IMR-90 (cell line): ENCODE results near the gene TAGLN2. TPM values are rescaled to one million over a fixed set of nuclear protein-coding genes. Genes with fewer than 3 reads are reported as not detected.

Source experiments
- ATAC-seq: fragments of 200-7000 bp; cut with Tn5 transposase; 2 replicates; pipeline ENCODE4 v1.9.1; 2020; ENCODE audit warnings: low read depth, mild to moderate bottlenecking, moderate library complexity
- BruUV-seq: library from RNA; stranded (reverse); fragments of 400-500 nt; replicated peaks from 2 replicates; lab custom pipeline; 2021; lab: Mats Ljungman, UMichigan
- CTCF ChIA-PET: fragments of 300-600 bp; formaldehyde crosslinking; extraction: SDS; loops from one replicate; lab custom pipeline; 2021; ENCODE audit warnings: antibody characterized with exemption; lab: Yijun Ruan, JAX
- POLR2A ChIA-PET: fragments of 300-600 bp; sonication (Branson Sonifier 250); formaldehyde crosslinking; loops from one replicate; lab custom pipeline; 2022; ENCODE audit warnings: antibody characterized with exemption; ENCODE audit not compliant: unreplicated experiment; lab: Charles Lee
- DNase-seq: peaks from one replicate; pipeline ENCODE4 v3.0.0; 2013
- H2AFZ ChIP-seq: replicated peaks from 2 replicates; pipeline ENCODE3; 2013; ENCODE audit warnings: low read length, mild to moderate bottlenecking; ENCODE audit not compliant: poor library complexity
- H2AK5ac ChIP-seq: 2 replicates; pipeline ENCODE4 v1.6.1; 2013; ENCODE audit warnings: low read depth, low read length, inconsistent platforms
- H2AK9ac ChIP-seq: replicated peaks from 2 replicates; pipeline ENCODE3; 2013; ENCODE audit warnings: mild to moderate bottlenecking, low read depth, low read length, moderate library complexity; ENCODE audit not compliant: poor library complexity
- H2BK120ac ChIP-seq: 2 replicates; pipeline ENCODE4 v1.6.1; 2013; ENCODE audit warnings: low read depth, low read length, inconsistent platforms
- H2BK15ac ChIP-seq: 3 replicates; pipeline ENCODE4 v1.6.1; 2013; ENCODE audit warnings: low read depth, low read length, inconsistent platforms
- H2BK20ac ChIP-seq: 2 replicates; pipeline ENCODE4 v1.6.1; 2013; ENCODE audit warnings: low read depth, mild to moderate bottlenecking, inconsistent platforms, low read length, moderate library complexity
- H2BK5ac ChIP-seq: 2 replicates; pipeline ENCODE4 v1.6.1; 2013; ENCODE audit warnings: mild to moderate bottlenecking, low read depth, low read length, inconsistent platforms; ENCODE audit not compliant: poor library complexity, severe bottlenecking
- H3K14ac ChIP-seq: replicated peaks from 2 replicates; pipeline ENCODE4 v1.6.1; 2013; ENCODE audit warnings: low read depth, low read length, inconsistent platforms
- H3K18ac ChIP-seq: 2 replicates; pipeline ENCODE4 v1.6.1; 2013; ENCODE audit warnings: low read depth, low read length, control low read depth
- H3K23ac ChIP-seq: 2 replicates; pipeline ENCODE4 v1.6.1; 2013; ENCODE audit warnings: low read depth, low read length, inconsistent platforms
- H3K27ac ChIP-seq: 2 replicates; pipeline ENCODE4 v1.5.1; 2013; ENCODE audit warnings: mild to moderate bottlenecking, control low read depth, low read length; ENCODE audit not compliant: insufficient read depth
- H3K27me3 ChIP-seq: 2 replicates; pipeline ENCODE4 v1.6.1; 2013; ENCODE audit warnings: low read length; ENCODE audit not compliant: control insufficient read depth, insufficient read depth
- H3K36me3 ChIP-seq: 2 replicates; pipeline ENCODE4 v1.6.1; 2013; ENCODE audit warnings: low read length, mixed read lengths; ENCODE audit not compliant: control insufficient read depth, insufficient read depth
- H3K4ac ChIP-seq: 2 replicates; pipeline ENCODE4 v1.6.1; 2013; ENCODE audit warnings: low read depth, low read length, inconsistent platforms
- H3K4me1 ChIP-seq: 2 replicates; pipeline ENCODE4 v1.6.1; 2013; ENCODE audit warnings: low read length, mixed read lengths; ENCODE audit not compliant: control insufficient read depth, insufficient read depth
- H3K4me2 ChIP-seq: 2 replicates; pipeline ENCODE4 v1.6.1; 2013; ENCODE audit warnings: low read depth, mild to moderate bottlenecking, control low read depth, low read length, moderate library complexity
- H3K4me3 ChIP-seq: 2 replicates; pipeline ENCODE4 v1.5.1; 2013; ENCODE audit warnings: low read depth, mild to moderate bottlenecking, control low read depth, low read length, moderate library complexity; ENCODE audit not compliant: insufficient read depth
- H3K56ac ChIP-seq: 2 replicates; pipeline ENCODE4 v1.6.1; 2013; ENCODE audit warnings: low read length, inconsistent platforms; ENCODE audit not compliant: insufficient read depth; ENCODE audit errors: extremely low read depth
- H3K79me1 ChIP-seq, 2 experiments: 2 replicates each; pipeline ENCODE4 v1.6.1; 2013; ENCODE audit warnings: low read length in 2 of 2, inconsistent platforms in 1 of 2, low read depth in 1 of 2
- H3K9ac ChIP-seq: 2 replicates; pipeline ENCODE4 v1.6.1; 2013; ENCODE audit warnings: low read depth, low read length, control low read depth
- H3K9me1 ChIP-seq: 2 replicates; pipeline ENCODE4 v1.6.1; 2013; ENCODE audit warnings: low read length, inconsistent platforms; ENCODE audit not compliant: insufficient read depth
- H3K9me3 ChIP-seq: 2 replicates; pipeline ENCODE4 v1.6.1; 2013; ENCODE audit warnings: low read length; ENCODE audit not compliant: control insufficient read depth, insufficient read depth
- H4K20me1 ChIP-seq: 2 replicates; pipeline ENCODE4 v1.6.1; 2013; ENCODE audit warnings: low read length, inconsistent platforms; ENCODE audit not compliant: insufficient read depth
- H4K5ac ChIP-seq: 2 replicates; pipeline ENCODE4 v1.6.1; 2013; ENCODE audit warnings: mild to moderate bottlenecking, low read depth, low read length, control low read depth
- H4K8ac ChIP-seq, 2 experiments: 2 replicates each; pipeline ENCODE4 v1.6.1; 2013; ENCODE audit warnings: low read depth in 2 of 2, low read length in 2 of 2, control low read depth in 1 of 2, inconsistent platforms in 1 of 2
- H4K91ac ChIP-seq: 2 replicates; pipeline ENCODE4 v1.6.1; 2013; ENCODE audit warnings: low read depth, low read length, inconsistent platforms; ENCODE audit not compliant: insufficient read depth
- BHLHE40 ChIP-seq: fragments of 150-350 bp; IDR thresholded peaks from 2 replicates; pipeline ENCODE4 v1.6.1; 2016; ENCODE audit warnings: mild to moderate bottlenecking, low read depth, low read length
- CEBPB ChIP-seq: IDR thresholded peaks from 2 replicates; pipeline ENCODE4 v1.6.1; 2012; ENCODE audit warnings: low read depth, low read length, improper control_type of control experiment
- CHD1 ChIP-seq: IDR thresholded peaks from 2 replicates; pipeline ENCODE4 v1.6.1; 2012; ENCODE audit warnings: low read depth, low read length, improper control_type of control experiment
- CTCF ChIP-seq: conservative IDR thresholded peaks from 2 replicates; pipeline ENCODE4 v1.5.1; 2012; ENCODE audit warnings: mild to moderate bottlenecking, low read depth, low read length, improper control_type of control experiment
- ELK1 ChIP-seq: fragments of 150-350 bp; IDR thresholded peaks from 2 replicates; pipeline ENCODE4 v1.6.1; 2016; ENCODE audit warnings: low read depth, mild to moderate bottlenecking, low read length, moderate library complexity, borderline replicate concordance
- FOS ChIP-seq: fragments of 150-350 bp; IDR thresholded peaks from 2 replicates; pipeline ENCODE4 v1.6.1; 2016; ENCODE audit warnings: low read depth, low read length
- MAFK ChIP-seq: IDR thresholded peaks from 2 replicates; pipeline ENCODE4 v1.6.1; 2012; ENCODE audit warnings: low read depth, low read length, improper control_type of control experiment
- MAZ ChIP-seq: IDR thresholded peaks from 2 replicates; pipeline ENCODE4 v1.6.1; 2012; ENCODE audit warnings: low read depth, mild to moderate bottlenecking, low read length, improper control_type of control experiment, moderate library complexity, borderline replicate concordance
- MXI1 ChIP-seq: IDR thresholded peaks from 2 replicates; pipeline ENCODE4 v1.6.1; 2012; ENCODE audit warnings: low read depth, mild to moderate bottlenecking, low read length, moderate library complexity, borderline replicate concordance
- NFE2L2 ChIP-seq: fragments of 150-350 bp; IDR thresholded peaks from 2 replicates; pipeline ENCODE4 v1.6.1; 2016; ENCODE audit warnings: low read depth, mild to moderate bottlenecking, low read length
- POLR2A ChIP-seq: IDR thresholded peaks from 2 replicates; pipeline ENCODE4 v1.6.1; 2012; ENCODE audit warnings: mild to moderate bottlenecking, low read depth, low read length
- RAD21 ChIP-seq: IDR thresholded peaks from 2 replicates; pipeline ENCODE4 v1.6.1; 2012; ENCODE audit warnings: low read length, improper control_type of control experiment
- RCOR1 ChIP-seq: IDR thresholded peaks from 2 replicates; pipeline ENCODE4 v1.6.1; 2012; ENCODE audit warnings: mild to moderate bottlenecking, low read length, improper control_type of control experiment; ENCODE audit not compliant: insufficient replicate concordance
- RFX5 ChIP-seq: IDR thresholded peaks from 2 replicates; pipeline ENCODE4 v1.8.0; 2012; ENCODE audit warnings: low read depth, mild to moderate bottlenecking, low read length, moderate library complexity
- SMC3 ChIP-seq: fragments of 150-350 bp; IDR thresholded peaks from 2 replicates; pipeline ENCODE4 v1.6.1; 2016; ENCODE audit warnings: low read depth, mild to moderate bottlenecking, antibody characterized with exemption, low read length, moderate library complexity
- USF2 ChIP-seq: fragments of 150-350 bp; IDR thresholded peaks from 2 replicates; pipeline ENCODE4 v1.6.1; 2017; ENCODE audit warnings: mild to moderate bottlenecking, antibody characterized with exemption, low read length, low read depth
- WGBS, 2 experiments: methylation state at CpG; one replicate each; pipeline versions ENCODE4 v1.1.5 to v1.1.7; 2013; ENCODE audit warnings: missing lambda C conversion rate in 2 of 2; ENCODE audit not compliant: insufficient read length in 1 of 2; ENCODE audit errors: extremely low coverage in 2 of 2; 5-methylcytosine and 5-hydroxymethylcytosine counted together
- dilution Hi-C: fragments of 300-500 bp; cut with HindIII; formaldehyde crosslinking; loops from one replicate; pipeline ENCODE4 v1.14.3; 2018; ENCODE audit warnings: low sequenced_read_pairs; ENCODE audit not compliant: unreplicated experiment
- in situ Hi-C: fragments of 300-500 bp; cut with MboI; formaldehyde crosslinking; loops from 3 replicates; pipeline ENCODE4 v1.14.3; 2019; ENCODE audit warnings: low sequenced_read_pairs, inconsistent platforms, mixed read lengths
- intact Hi-C: fragments of 100-400 bp; cut with micrococcal nuclease; formaldehyde crosslinking; loops from 2 replicates; pipeline ENCODE4 v1.10.0; 2022
- polyA plus RNA-seq, 3 experiments: library from polyadenylated mRNA; depleted of rRNA; stranded (reverse); fragments of >200 nt; gene quantifications; 2 replicates each; pipeline ENCODE4 v1.2.3, GENCODE V29; 2012; ENCODE audit warnings: low replicate concordance in 1 of 3
- total RNA-seq: library from RNA; depleted of rRNA; stranded (reverse); fragments of >200 nt; gene quantifications from 2 replicates; pipeline ENCODE4 v1.2.3, GENCODE V29; 2012

TAGLN2 gene
- total and polyA plus RNA-seq, 2 of the 4 experiments (the other 2 are of a cell fraction) = 440 to 634 TPM

- TF ChIP-seq RCOR1 = no peak
- no peak for TF ChIP-seq MXI1
- no peak for TF ChIP-seq MAZ
- no peak for TF ChIP-seq ELK1
- no peak for TF ChIP-seq CHD1
- TF ChIP-seq FOS = no peak
- no peak for TF ChIP-seq NFE2L2
- no peak for TF ChIP-seq RAD21
- no peak for TF ChIP-seq POLR2A
- TF ChIP-seq CTCF = no peak
- no peak for TF ChIP-seq RFX5
- TF ChIP-seq MAFK = no peak
- no peak for TF ChIP-seq SMC3
- no peak for TF ChIP-seq USF2
- no peak for TF ChIP-seq CEBPB
- no peak for TF ChIP-seq BHLHE40
- no peak overlapping the region for H2AK5ac ChIP-seq
- H2AK9ac ChIP-seq = no peak overlapping the region
- H4K5ac ChIP-seq = no peak overlapping the region
- H4K8ac ChIP-seq = no peak overlapping the region
- no peak for ATAC-seq
- H3K9me3 ChIP-seq = no peaks in the 10 kb centered on the region
- intact Hi-C loops (no loop called here), in situ Hi-C loops (no loop called here), dilution Hi-C loops (no loop called here)
- no peak overlapping the region for H2BK120ac ChIP-seq
- H3K9me1 ChIP-seq = peaks cover 3% of the 10 kb centered on the region; the same call in 1 of the 2 replicates
- no peak overlapping the region for H2AFZ ChIP-seq
- ChIA-PET POLR2A (no interaction called here), CTCF (no interaction called here)
- H4K91ac ChIP-seq = no peak overlapping the region
- H3K23ac ChIP-seq = no peak overlapping the region
- H2BK15ac ChIP-seq = no peak overlapping the region
- no peak overlapping the region for H3K14ac ChIP-seq
- H3K56ac ChIP-seq = no peak overlapping the region
- H3K79me1 ChIP-seq = no peaks in the 10 kb centered on the region
- H3K36me3 ChIP-seq = no peaks in the 10 kb centered on the region; the same call in 1 of the 2 replicates
- no peak for DNase-seq
- peaks cover 26% of the 10 kb centered on the region for H3K27me3 ChIP-seq
- WGBS, 2 experiments = no CpG with 5 or more reads among the region's 9 CpGs
- no peak overlapping the region for H3K18ac ChIP-seq
- no peak overlapping the region for H3K27ac ChIP-seq
- no peaks in the 10 kb centered on the region for H4K20me1 ChIP-seq
- no peak overlapping the region for H3K4ac ChIP-seq
- no peak overlapping the region for H3K9ac ChIP-seq
- H3K4me2 ChIP-seq = no peak overlapping the region
- H3K4me1 ChIP-seq = no peaks in the 10 kb centered on the region
- no peak overlapping the region for H3K4me3 ChIP-seq
- H2BK20ac ChIP-seq = no peak overlapping the region
- BruUV-seq = no TSS peak
- no peak overlapping the region for H2BK5ac ChIP-seq
Observed at GRCh38 chr1:159970932-159971342, 45.6 kb upstream of the TAGLN2 start.
